Posterior cingulate gyrus (tissue), 11 donors: Measurements from ENCODE around the gene PHAX.
"Not testable (repeated sequence)": the region's sequence is repeated elsewhere in the genome, so short reads cannot be mapped to it uniquely, and the experiment has no call there.

Experiments used
- DNase-seq, 10 donors: peaks; one replicate each; pipeline versions ENCODE4 v3.0.0 to v3.0.0-alpha.2; 2020 to 2021; ENCODE audit warnings: mixed read lengths in 3 of 10
- intact Hi-C: fragments of 100-400 bp; cut with DNase I; formaldehyde crosslinking; loops from one replicate; pipeline ENCODE4 v1.15.1; 2023

The PHAX gene

GRCh38 chr5:126649709-126650108 lies 49.0 kb downstream of the PHAX start:
- intact Hi-C loops, DNase-seq: not testable (repeated sequence)

- DNase-seq, result no peak
- intact Hi-C loops, result no loop called here
Measured at GRCh38 chr5:126650463-126650862, 49.7 kb downstream of the PHAX start.

DNA sequence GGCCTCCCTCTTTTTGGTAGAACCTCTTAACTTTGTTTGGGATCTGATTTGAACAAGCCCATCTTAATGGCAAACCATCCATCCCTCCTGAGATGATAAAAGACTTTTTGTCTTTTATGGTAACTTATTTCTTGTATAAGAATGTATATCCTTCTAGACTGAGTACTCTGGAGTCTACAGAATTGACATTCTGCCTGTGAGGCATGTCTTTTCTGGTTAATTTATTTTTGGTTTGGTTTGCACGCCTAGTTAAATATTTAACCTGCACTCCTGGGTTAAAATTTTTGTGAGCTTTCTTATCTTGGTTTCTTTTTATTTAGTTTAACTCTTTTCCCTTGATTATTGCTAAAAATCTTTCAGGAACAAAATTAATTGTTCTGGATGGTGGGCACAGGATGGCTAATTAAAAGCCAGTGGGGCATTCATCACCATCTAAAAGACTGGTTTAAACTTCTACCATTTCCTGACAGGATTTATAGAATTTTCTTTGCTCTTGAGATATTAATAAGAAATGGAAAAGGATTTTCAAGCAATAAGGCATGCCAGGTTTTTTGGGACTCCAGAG lies 50.3 kb downstream of the PHAX start:
- intact Hi-C loops, result no loop called here
- DNase-seq, result no peak

DNA sequence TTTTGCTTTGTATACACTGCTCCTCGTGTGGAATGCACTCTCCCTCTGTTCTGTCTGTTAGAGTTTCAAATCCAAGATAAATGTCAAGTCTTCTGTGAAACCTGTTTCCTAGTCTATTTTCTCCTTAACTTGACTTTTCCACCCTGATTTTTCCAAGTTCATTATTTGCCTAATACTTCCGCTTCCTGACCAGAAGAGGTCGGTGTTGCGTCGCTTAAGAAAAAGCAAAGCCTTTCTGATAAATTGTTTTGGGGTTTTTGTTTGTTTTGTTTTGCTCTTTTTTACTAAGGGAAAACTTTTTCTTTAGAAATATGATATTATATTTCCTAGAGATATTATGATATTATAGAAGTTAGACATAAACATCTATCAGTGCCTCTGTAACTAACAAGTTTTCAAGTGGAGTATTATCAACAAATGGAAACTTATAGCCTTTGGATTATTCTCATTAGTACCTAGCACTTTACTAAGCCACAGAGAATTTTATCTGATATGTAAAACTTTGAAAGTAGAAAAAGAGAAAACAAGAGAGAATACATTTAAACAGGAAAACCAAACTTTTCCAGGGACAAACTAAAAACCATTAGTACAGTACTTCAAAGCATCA lies 55.8 kb downstream of the PHAX start:
- DNase-seq, result peak in 2 of 10 donors; percentile 17 to 31
- intact Hi-C loops, result loop anchor here (5.0 kb wide), 1 partner anchor 126 kb away; no protein-coding TSS in a partner anchor

- intact Hi-C loops, result loop anchor here (5.0 kb wide), 1 partner anchor 124 kb away; no protein-coding TSS in a partner anchor
- no peak for DNase-seq
Measured at GRCh38 chr5:126658561-126658960, 57.8 kb downstream of the PHAX start.

GRCh38 chr5:126659805-126660482 lies 59.2 kb downstream of the PHAX start:
- intact Hi-C loops, result loop anchor here (5.0 kb wide), 1 partner anchor 122 kb away; no protein-coding TSS in a partner anchor
- no peak for DNase-seq

- DNase-seq, result no peak
- intact Hi-C loops, result no loop called here
Measured at GRCh38 chr5:126664586-126664985, 63.8 kb downstream of the PHAX start.

DNA sequence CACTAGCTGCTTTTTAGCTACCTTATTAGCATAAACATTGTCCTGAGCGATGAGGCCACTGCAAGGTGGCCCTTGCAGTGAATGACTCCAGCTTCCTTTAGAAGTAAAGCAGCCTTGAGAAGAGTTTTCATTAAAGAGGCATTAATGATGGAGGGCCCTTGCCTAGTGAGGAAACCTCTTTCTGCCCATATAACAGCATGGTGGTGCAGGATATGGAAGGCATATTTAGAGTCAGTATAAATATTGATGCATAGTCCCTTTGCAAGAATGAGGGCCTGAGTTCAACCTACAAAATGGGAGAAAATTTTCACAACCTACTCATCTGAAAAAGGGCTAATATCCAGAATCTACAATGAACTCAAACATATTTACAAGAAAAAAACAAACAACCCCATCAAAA lies 69.4 kb downstream of the PHAX start:
- not testable (repeated sequence) for DNase-seq
- intact Hi-C loops, result loop anchor here (10.0 kb wide), 1 partner anchor 825 kb away; no protein-coding TSS in a partner anchor

DNA sequence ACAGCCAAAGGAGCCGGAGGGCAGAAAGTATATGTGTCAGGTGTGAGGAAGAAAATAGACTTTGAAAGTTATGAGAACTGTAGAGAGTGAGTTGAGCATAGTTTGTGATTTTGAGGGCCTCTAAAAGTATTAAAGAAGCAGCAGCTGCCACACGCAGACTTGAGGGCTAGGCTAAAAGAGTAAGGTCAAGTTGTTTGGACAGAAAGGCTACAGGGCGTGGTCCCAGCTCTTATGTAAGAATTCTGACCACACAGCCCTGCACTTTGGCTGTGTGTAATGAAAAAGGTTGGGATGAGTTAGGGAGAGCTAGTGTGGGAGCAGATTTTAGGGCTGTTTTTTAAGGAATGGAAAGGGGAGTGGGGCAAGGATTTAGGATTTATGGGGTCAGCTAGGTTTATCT lies 70.9 kb downstream of the PHAX start:
- not testable (repeated sequence) for DNase-seq
- intact Hi-C loops, result loop anchor here (10.0 kb wide), 1 partner anchor 823 kb away; no protein-coding TSS in a partner anchor

DNA sequence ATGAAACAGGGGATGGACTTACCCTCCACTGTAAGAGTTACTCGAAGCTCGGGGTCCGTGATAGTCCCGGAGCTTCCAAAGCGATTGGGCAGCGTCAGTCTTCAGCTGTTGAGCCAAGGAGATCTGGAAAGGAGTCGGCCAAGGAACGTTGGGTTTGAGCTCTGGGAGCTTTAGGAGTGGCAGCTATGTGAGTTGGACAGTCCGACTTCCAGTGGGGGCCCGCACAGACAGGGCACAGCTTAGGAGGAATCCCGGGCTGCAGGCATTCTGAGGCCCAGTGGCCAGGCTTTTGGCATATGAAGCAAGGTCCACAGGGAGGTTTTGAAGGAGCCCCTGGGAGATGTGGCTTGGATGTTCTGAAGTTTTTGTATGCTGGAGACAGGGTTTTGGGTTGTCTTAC lies 72.7 kb downstream of the PHAX start:
- intact Hi-C loops, result loop anchor here (10.0 kb wide), 1 partner anchor 821 kb away; no protein-coding TSS in a partner anchor
- no peak for DNase-seq

- intact Hi-C loops, result loop anchor here (10.0 kb wide), 1 partner anchor 821 kb away; no protein-coding TSS in a partner anchor
Measured at GRCh38 chr5:126674145-126674544, 73.4 kb downstream of the PHAX start.

GRCh38 chr5:126675338-126675737 lies 74.6 kb downstream of the PHAX start:
- DNase-seq, result no peak
- intact Hi-C loops, result loop anchor here (10.0 kb wide), 1 partner anchor 819 kb away; no protein-coding TSS in a partner anchor

More at GRCh38 chr5:126674145-126674544, 73.4 kb downstream of the PHAX start:
- no peak for DNase-seq

DNA sequence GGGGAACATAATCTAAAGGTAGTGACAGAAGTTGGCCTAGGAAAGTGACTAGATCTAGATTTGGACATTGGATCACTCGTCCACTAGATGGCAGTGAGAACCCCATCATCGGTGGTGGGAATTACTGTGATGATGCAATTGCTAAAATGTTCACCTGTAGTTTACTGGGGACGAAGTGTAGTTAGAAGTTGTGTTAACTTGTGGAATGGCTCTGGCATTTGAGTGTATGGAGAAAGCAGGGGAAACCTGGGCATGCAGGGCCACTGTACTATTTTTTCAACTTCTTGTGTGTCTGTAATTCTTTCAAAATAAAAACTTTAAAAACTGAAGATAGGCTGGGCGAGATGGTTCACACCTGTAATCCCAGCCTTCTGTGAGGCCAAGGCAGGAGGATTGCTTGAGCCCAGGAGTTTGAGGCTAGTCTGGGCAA lies 75.5 kb downstream of the PHAX start:
- intact Hi-C loops, result loop anchor here (1.0 to 10.0 kb wide), 2 partner anchors 104 to 819 kb away; no protein-coding TSS in a partner anchor
- peak in 6 of 10 donors; percentile 22 to 87 (median 54) for DNase-seq
